Activated T-helper 17 cell treated with anti-CD3 and anti-CD28 coated beads, Interleukin-2, amount 50 U/mL, for 72 hours (primary cell): ENCODE results near the gene HMOX2. TPM values are rescaled to one million over a fixed set of nuclear protein-coding genes. Genes with fewer than 3 reads are reported as not detected.

Experiments
- ATAC-seq: fragments of 150-1000 bp; cut with Tn5 transposase; replicated peaks from 2 replicates; pipeline ENCODE4 v1.10.0; 2021; ENCODE audit warnings: mild to moderate bottlenecking, moderate library complexity
- H3K27ac Mint-ChIP-seq: one replicate; pipeline ENCODE4 v1.8.0; 2022; ENCODE audit warnings: mixed read lengths
- H3K27me3 Mint-ChIP-seq: one replicate; pipeline ENCODE4 v1.8.0; 2022; ENCODE audit warnings: mixed read lengths
- H3K36me3 Mint-ChIP-seq: one replicate; pipeline ENCODE4 v1.8.0; 2022; ENCODE audit warnings: low read depth, mild to moderate bottlenecking, mixed read lengths
- H3K4me1 Mint-ChIP-seq: one replicate; pipeline ENCODE4 v1.8.0; 2022; ENCODE audit warnings: mixed read lengths
- H3K4me3 Mint-ChIP-seq: one replicate; pipeline ENCODE4 v1.8.0; 2022; ENCODE audit warnings: mild to moderate bottlenecking, mixed read lengths
- H3K9me3 Mint-ChIP-seq: one replicate; pipeline ENCODE4 v1.8.0; 2022; ENCODE audit warnings: mixed read lengths
- total RNA-seq, 2 donors: library from RNA; stranded (reverse); gene quantifications; one replicate each; pipeline ENCODE4 v1.2.3, GENCODE V29; 2022

Gene HMOX2
- total RNA-seq, 2 donors from 2014 or later = 60.0 to 92.1 TPM

DNA sequence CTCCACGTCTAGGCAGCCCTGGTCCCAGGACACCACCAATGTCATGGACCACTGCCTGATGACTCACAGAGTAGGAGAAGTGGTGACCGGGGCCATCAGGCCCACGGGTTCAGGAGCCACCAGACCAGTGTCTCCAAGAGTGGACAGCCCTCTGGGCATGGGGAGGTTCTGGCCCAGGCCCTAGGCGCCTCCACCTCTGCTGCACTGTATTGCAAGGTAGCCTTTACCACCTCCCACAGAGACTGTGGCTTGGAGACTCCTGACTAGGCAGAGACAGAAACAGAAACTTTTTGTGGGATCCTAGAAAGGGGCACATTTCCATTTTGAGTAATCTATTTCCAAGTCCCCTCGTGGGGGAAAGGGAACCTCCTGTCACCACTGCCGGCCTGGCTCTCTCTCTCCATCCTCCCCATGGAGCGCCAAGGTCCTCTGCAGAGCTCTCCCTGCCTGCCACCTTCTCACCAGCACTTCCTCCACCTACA lies 59.5 kb downstream of the HMOX2 start:
- peaks cover 10% of the 10 kb centered on the region for H3K36me3 Mint-ChIP-seq
- H3K4me1 Mint-ChIP-seq = peaks cover 20% of the 10 kb centered on the region
- ATAC-seq = peak; percentile 58
- H3K4me3 Mint-ChIP-seq = peak overlapping the region; percentile 75
- peaks cover 4% of the 10 kb centered on the region for H3K9me3 Mint-ChIP-seq
- H3K27me3 Mint-ChIP-seq = no peaks in the 10 kb centered on the region
- peak overlapping the region; percentile 67 for H3K27ac Mint-ChIP-seq

DNA sequence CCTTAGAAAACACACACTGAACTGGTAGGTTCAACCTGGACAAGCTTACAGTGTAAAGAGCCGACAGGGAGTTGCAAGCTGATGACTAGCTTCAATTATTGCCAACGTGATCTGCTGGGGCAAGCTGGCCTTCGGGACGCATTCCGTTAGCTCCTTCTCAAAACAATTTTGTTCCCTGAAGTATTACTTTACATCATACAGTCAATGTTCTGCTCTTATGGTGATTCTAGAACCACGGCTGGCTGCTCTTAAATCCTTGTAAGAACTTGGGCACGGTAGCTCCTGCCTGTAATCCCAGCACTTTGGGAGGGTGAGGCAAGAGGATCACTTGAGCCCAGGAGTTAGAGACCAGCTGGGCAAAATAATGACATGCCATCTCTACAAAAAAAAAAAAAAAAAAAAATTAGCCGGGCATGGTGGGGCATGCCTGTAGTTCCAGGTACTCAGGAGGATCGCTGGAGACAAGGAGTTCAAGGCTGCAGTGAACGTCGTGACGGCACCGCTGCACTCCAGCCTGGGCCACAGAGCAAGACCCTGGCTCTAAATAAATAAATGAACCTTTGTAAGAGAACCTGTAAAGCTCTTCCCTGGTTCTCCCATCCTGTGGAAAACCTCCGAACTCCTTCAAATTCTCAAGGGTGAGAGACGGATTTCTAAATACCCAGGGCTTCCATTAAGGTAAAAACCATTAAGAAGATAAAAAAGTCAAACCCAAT lies 60.4 kb downstream of the HMOX2 start:
- Mint-ChIP-seq H3K27me3 (no peaks in the 10 kb centered on the region), H3K9me3 (peaks cover 4% of the 10 kb centered on the region), H3K36me3 (peaks cover 10% of the 10 kb centered on the region), H3K27ac (peak overlapping the region; percentile 67), H3K4me3 (peak overlapping the region; percentile 75), H3K4me1 (peaks cover 22% of the 10 kb centered on the region)
- no peak for ATAC-seq

DNA sequence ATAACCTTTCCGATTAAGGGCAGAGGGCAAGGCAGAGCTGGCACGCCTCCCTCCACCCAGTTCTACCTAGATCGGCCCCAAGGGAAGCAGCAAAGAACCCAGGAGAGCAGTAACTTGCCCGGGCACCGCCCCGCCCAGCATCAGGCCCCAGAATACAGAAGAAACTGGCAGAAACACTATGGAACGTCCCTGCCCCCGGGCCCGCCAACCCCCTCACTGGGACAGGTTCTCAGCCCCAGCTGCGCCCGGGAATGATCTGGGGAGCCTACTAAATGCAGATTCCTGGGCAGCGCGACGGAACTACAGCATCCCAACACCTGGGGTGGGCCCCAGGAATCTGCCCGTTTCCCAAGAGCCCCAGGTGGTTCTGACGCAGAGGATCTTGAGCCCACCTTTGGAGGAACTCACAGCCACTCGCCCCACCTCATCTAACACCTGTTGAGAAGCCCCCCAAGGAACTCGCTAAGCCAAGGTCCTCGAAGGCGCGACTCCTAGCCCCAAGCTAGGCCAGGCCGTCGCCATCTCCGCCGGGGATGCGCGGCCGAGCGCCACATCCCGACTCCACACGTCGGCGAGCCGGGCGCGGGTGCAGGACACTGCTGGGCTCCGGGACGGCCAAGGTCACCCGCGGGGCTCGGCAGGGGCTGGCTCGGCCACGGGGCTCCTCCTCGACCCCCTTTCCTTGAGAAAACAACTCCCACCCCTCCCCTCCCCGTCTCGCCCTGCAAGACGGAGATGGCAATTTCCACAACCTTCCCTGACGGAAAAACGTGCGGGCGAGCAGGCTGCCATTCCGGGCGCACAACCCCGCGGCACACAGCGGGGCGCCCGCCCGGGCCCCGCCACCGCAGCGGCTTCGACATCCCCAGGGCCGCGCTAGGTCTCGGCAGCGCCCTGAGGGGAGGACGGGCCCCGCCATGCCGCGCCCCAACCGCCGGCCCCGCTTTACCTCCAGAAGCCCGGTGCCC lies 61.5 kb downstream of the HMOX2 start:
- H3K9me3 Mint-ChIP-seq = peaks cover 4% of the 10 kb centered on the region
- peak; percentile 47 for ATAC-seq
- H3K27ac Mint-ChIP-seq = peak overlapping the region; percentile 47
- no peaks in the 10 kb centered on the region for H3K27me3 Mint-ChIP-seq
- H3K4me1 Mint-ChIP-seq = peaks cover 24% of the 10 kb centered on the region
- peak overlapping the region; percentile 75 for H3K4me3 Mint-ChIP-seq
- H3K36me3 Mint-ChIP-seq = peaks cover 4% of the 10 kb centered on the region

DNA sequence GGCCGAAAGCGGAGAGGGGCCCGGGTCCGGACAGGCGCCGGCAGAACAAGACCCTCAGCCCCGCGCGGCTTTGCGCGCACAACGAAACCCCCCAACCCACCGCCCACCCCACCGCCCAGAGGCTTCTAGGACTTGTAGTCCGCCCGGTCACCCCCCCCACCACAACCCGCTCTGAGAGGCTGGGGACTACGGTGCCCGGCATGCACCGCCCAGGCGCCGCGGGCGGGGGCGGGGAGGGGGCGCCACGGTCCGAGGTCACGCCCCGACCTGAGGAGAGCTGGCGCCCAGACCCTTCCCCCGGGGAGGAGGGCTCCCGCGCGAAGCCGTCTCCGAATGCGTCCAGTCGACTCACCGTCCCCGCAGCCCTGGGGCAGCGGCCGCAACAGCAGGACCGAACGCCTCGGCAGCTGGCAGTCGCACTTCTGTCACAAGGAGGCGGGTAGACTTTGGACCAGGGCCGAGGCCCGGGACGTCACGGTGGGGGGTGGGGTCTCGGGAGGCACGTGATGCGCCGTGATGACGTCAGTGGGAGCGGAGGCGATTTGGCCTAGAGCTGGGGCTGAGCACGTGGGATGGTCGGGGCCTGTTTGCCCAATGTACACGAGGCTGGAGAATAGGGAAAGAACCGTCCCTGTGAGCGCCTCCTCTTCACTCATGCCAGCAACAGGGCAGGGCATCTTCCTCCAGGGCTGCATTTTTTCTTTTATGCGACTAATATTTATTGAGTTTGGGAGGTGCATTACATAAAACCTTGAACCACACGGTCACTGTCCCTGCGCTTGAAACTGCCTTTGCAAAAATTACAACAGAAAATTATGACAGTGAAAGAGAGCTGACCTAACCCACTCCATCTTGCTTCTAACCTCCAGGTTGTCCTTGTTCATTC lies 62.4 kb downstream of the HMOX2 start, which contains the start of gene CDIP1:
TSS of gene CDIP1 (minus strand) at position 424 of the 886 bp plus-strand sequence. CDS start 24,643 bp downstream, outside the sequence.
- Mint-ChIP-seq H3K36me3 (peaks cover 4% of the 10 kb centered on the region), H3K4me1 (peaks cover 24% of the 10 kb centered on the region)
- ATAC-seq = peak; percentile 91

DNA sequence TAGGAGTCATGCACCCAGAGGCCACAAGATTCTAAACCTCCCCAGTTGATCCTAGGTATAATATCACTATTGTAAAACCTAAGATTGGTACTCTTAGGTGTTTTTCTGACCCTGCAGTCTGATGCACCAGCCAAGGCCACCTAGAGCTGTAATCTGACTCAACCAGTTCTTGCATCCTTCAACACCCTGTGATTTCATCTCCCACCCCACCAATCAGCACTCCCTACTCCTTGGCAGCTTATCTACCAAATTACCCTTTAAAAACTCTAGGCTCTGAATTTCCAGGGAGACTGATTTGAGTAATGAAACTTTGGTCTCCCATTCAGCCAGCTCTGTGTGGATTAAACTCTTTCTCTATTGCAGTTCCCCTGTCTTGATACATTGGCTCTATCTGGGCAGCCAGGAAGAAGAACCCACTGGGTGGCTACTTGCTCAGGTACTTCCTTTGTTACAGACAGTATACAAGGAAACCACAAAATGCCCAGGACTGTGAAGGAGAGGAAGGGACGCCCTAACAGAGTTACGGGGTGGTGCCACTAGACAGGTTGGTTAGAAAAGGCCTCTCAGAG lies 63.6 kb downstream of the HMOX2 start:
- peaks cover 4% of the 10 kb centered on the region for H3K36me3 Mint-ChIP-seq
- no peak overlapping the region for H3K4me3 Mint-ChIP-seq
- ATAC-seq = no peak
- no peaks in the 10 kb centered on the region for H3K27me3 Mint-ChIP-seq
- H3K27ac Mint-ChIP-seq = no peak overlapping the region
- peaks cover 4% of the 10 kb centered on the region for H3K9me3 Mint-ChIP-seq
- H3K4me1 Mint-ChIP-seq = peaks cover 24% of the 10 kb centered on the region

More for the DNA sequence above, 62.4 kb downstream of the HMOX2 start, which contains the start of gene CDIP1:
- Mint-ChIP-seq H3K9me3 (peaks cover 4% of the 10 kb centered on the region), H3K4me3 (peak within 1 kb of the TSS; percentile 75), H3K27ac (peak within 1 kb of the TSS; percentile 72), H3K27me3 (no peaks in the 10 kb centered on the region)

DNA sequence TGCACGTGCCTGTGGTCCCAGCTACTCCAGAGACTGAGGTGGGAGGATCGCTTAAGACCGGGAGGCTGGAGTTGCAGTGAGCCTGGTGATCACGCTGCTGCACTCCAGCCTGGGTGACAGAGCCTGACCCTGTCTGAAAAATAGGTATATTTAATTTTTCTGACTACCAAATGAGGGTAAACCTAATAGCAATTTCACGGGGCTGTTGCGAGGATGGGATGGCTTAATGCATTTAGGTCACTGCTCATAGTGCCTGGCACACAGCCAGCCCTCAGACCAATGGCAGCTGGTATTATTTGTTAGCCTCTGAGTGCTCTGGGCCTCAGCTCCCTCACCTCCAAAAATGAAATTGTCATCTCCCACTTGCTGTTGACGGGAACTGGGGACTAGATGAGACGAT lies 68.3 kb downstream of the HMOX2 start:
- Mint-ChIP-seq H3K4me3 (no peak overlapping the region), H3K4me1 (peaks cover 5% of the 10 kb centered on the region)

DNA sequence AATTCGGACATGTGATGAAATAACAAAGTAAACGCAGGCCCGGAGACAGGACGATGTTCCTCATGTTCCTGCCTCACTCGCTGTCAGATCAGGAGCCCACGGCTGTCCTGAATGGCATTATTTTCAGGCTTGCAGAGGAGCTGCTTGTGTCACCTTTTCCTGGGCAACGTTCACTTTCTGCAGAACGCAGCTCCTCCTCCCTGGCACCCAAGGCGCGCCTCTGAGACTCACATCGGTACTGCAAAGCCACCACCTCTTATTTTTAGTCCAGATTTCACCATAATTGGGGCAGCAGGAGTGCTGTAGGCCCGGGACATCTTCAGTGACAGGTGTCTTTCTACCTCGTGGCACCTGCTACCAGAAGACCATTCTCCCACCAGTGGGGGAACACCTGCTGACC lies 71.9 kb downstream of the HMOX2 start:
- Mint-ChIP-seq H3K4me1 (no peaks in the 10 kb centered on the region), H3K36me3 (no peaks in the 10 kb centered on the region), H3K27ac (no peak overlapping the region), H3K27me3 (no peaks in the 10 kb centered on the region), H3K9me3 (no peaks in the 10 kb centered on the region), H3K4me3 (no peak overlapping the region)
- no peak for ATAC-seq

More for the DNA sequence above, 68.3 kb downstream of the HMOX2 start:
- Mint-ChIP-seq H3K27ac (no peak overlapping the region), H3K9me3 (peaks cover 4% of the 10 kb centered on the region), H3K36me3 (no peaks in the 10 kb centered on the region), H3K27me3 (no peaks in the 10 kb centered on the region)
- ATAC-seq = no peak

DNA sequence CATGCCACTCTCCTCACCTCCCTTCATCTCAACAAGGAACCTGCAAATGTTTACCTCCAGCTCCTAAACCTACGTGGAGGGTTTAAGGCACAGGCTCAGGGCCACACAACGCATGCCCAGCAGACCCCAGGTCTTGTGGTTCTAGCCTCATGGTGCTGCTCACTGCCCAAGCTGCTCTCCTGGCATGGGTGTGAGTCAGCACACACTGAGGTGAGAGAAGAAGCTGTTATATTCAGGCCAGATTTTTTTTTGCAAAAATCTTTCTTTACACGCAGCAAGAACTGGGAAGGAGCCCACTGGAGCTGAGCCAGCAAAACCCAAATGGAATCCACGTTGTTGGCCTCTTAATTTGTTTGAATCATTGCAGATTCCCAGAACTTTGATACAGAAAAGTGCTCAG lies 74.4 kb downstream of the HMOX2 start:
- H3K27me3 Mint-ChIP-seq = no peaks in the 10 kb centered on the region
- no peaks in the 10 kb centered on the region for H3K9me3 Mint-ChIP-seq
- H3K36me3 Mint-ChIP-seq = no peaks in the 10 kb centered on the region
- H3K4me1 Mint-ChIP-seq = no peaks in the 10 kb centered on the region
- ATAC-seq = no peak
- no peak overlapping the region for H3K4me3 Mint-ChIP-seq
- no peak overlapping the region for H3K27ac Mint-ChIP-seq

DNA sequence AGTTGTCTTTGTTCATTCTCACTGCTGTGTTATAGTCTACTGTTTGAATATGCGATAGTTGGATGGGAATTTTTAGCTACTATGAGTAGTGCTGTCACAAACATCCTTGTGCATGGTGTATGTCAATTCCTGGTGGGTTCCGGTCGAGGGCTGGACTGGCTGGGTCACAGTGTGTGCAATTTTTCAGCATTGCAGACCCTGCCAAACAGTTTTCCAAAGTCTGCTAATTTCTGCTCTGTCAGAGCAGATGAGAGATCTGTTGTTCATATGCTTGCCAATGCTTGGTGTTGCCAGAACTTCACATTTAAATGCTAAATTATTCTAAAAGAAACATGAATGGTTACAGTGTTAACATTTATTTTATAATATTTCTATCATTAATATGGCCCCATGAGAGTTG lies 76.3 kb downstream of the HMOX2 start:
- no peaks in the 10 kb centered on the region for H3K9me3 Mint-ChIP-seq
- no peak overlapping the region for H3K27ac Mint-ChIP-seq
- no peaks in the 10 kb centered on the region for H3K4me1 Mint-ChIP-seq
- H3K4me3 Mint-ChIP-seq = no peak overlapping the region
- no peaks in the 10 kb centered on the region for H3K36me3 Mint-ChIP-seq
- no peak for ATAC-seq
- no peaks in the 10 kb centered on the region for H3K27me3 Mint-ChIP-seq

DNA sequence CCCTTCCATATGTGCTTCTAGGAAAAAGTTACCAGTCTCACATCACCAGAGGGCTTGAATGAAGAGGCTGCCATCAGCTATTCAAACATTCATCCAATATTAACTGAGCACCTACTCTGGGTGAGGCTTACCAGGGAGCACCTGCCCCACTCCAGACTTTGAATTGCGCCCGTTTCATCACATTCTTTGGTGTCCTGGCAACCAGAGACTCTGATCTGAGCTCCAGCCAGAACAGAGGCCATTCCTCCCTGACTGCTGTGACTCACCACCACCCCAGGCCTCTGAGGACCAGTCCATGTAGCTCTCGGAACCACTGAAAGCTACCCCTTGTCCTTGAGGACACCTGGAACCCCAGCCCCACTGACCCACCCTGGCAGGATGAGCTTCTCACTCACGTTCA lies 79.9 kb downstream of the HMOX2 start, which contains the start of gene C16orf96:
TSS of gene C16orf96 (plus strand) at position 229 of the 400 bp plus-strand sequence. CDS start at position 379, 150 bp downstream.
- no peak for ATAC-seq
- no peak within 1 kb of the TSS for H3K4me3 Mint-ChIP-seq
- no peak within 1 kb of the TSS for H3K27ac Mint-ChIP-seq
- H3K27me3 Mint-ChIP-seq = no peaks in the 10 kb centered on the region
- no peaks in the 10 kb centered on the region for H3K4me1 Mint-ChIP-seq
- no peaks in the 10 kb centered on the region for H3K9me3 Mint-ChIP-seq
- H3K36me3 Mint-ChIP-seq = no peaks in the 10 kb centered on the region

DNA sequence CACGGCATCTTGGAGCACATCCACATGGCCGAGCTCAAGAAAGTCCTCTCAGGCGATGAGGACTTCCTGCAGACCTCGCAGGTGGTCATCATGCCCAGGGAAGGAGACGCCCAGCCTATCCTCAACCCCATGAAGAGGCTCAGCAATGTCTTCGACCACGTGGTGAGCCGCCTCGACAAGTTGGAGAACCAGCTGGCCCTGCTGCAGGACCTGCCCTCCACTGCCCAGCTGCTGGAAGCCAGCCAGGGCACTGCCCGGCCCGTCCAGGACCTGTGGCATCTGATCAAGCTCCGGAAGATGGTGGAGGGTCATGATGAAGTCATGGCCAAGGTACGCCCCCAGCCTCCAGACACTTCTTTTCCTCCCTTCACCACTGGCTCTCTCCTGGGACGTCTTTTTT lies 80.4 kb downstream of the HMOX2 start:
- Mint-ChIP-seq H3K27me3 (no peaks in the 10 kb centered on the region), H3K9me3 (no peaks in the 10 kb centered on the region), H3K4me3 (no peak overlapping the region), H3K4me1 (no peaks in the 10 kb centered on the region), H3K36me3 (no peaks in the 10 kb centered on the region), H3K27ac (no peak overlapping the region)
- no peak for ATAC-seq

DNA sequence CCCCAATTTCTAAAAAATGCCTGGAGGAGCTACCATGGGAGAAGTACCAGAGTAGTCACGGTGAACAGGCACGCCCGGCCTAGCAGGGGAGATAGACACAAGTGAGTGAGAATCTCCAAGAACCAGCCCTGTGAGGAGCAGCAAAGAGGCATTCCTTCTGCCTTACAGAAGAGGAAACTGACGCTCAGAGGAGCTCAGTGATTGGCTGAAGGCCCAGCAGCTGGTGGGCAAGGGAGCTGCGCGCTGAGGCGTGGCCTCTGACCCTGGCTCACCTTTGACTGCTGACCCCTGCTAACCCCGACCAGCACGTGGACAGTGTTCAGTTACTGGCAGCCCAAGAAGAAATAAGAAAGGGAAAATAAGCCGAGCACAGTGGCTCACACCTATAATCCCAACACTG lies 81.8 kb downstream of the HMOX2 start:
- H3K4me1 Mint-ChIP-seq = no peaks in the 10 kb centered on the region
- no peaks in the 10 kb centered on the region for H3K27me3 Mint-ChIP-seq
- H3K9me3 Mint-ChIP-seq = no peaks in the 10 kb centered on the region
- no peaks in the 10 kb centered on the region for H3K36me3 Mint-ChIP-seq
- H3K4me3 Mint-ChIP-seq = no peak overlapping the region
- ATAC-seq = no peak
- H3K27ac Mint-ChIP-seq = no peak overlapping the region
